Cardiac fibroblast (primary cell): Measurements from ENCODE around the gene KSR1.
A peak's percentile ranks its signal among the peaks of the same experiment; 100 is the strongest.

Experiments used
- DNase-seq, 2 donors: peaks; one replicate each; pipeline versions ENCODE4 v3.0.0 to v3.0.0-alpha.2; 2010; ENCODE audit warnings: low read depth in 2 of 2
- H3K4me3 ChIP-seq, 2 donors: replicated peaks in 1 of 2; 1 replicate in 1 of 2; 2 replicates in 1 of 2; pipeline ENCODE4 v1.5.1; 2011; ENCODE audit warnings: low read depth in 2 of 2, low read length in 2 of 2, mild to moderate bottlenecking in 2 of 2, moderate library complexity in 1 of 2
- TF ChIP-seq, protein P1 (sequence below): IDR thresholded peaks from one replicate; pipeline ENCODE4 v1.5.1; 2011; ENCODE audit warnings: low read depth, mild to moderate bottlenecking, low read length, inconsistent platforms

The KSR1 gene

GRCh38 chr17:27554911-27555310 is 98.7 kb downstream of the KSR1 start:
- DNase-seq = no peak
- TF ChIP-seq, protein P1, sequence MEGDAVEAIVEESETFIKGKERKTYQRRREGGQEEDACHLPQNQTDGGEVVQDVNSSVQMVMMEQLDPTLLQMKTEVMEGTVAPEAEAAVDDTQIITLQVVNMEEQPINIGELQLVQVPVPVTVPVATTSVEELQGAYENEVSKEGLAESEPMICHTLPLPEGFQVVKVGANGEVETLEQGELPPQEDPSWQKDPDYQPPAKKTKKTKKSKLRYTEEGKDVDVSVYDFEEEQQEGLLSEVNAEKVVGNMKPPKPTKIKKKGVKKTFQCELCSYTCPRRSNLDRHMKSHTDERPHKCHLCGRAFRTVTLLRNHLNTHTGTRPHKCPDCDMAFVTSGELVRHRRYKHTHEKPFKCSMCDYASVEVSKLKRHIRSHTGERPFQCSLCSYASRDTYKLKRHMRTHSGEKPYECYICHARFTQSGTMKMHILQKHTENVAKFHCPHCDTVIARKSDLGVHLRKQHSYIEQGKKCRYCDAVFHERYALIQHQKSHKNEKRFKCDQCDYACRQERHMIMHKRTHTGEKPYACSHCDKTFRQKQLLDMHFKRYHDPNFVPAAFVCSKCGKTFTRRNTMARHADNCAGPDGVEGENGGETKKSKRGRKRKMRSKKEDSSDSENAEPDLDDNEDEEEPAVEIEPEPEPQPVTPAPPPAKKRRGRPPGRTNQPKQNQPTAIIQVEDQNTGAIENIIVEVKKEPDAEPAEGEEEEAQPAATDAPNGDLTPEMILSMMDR = no peak
- no peak overlapping the region for H3K4me3 ChIP-seq

GRCh38 chr17:27555339-27555738 is 99.1 kb downstream of the KSR1 start:
- H3K4me3 ChIP-seq = no peak overlapping the region
- TF ChIP-seq, protein P1 = no peak
- peak in 1 of 2 donors; percentile 55 for DNase-seq

- DNase-seq = no peak
- H3K4me3 ChIP-seq = no peak overlapping the region
- TF ChIP-seq, protein P1 = no peak
These were observed 102.1 kb downstream of the KSR1 start for GRCh38 chr17:27558341-27558740.

GRCh38 chr17:27558842-27559505 is 102.7 kb downstream of the KSR1 start:
- H3K4me3 ChIP-seq = no peak overlapping the region
- TF ChIP-seq, protein P1 = no peak
- DNase-seq = no peak

GRCh38 chr17:27559506-27560481 is 103.5 kb downstream of the KSR1 start:
- peak overlapping the region; percentile 5 to 45 for H3K4me3 ChIP-seq
- TF ChIP-seq, protein P1 = peak; percentile 51
- DNase-seq = peak; percentile 97 to 98

GRCh38 chr17:27560668-27561067 is 104.4 kb downstream of the KSR1 start:
- peak overlapping the region; percentile 8 to 45 for H3K4me3 ChIP-seq
- peak; percentile 40 to 63 for DNase-seq
- TF ChIP-seq, protein P1 = no peak
